Adrenal gland (tissue), 5 donors: ENCODE measurements around the gene JPH3.

Experiments
- CTCF ChIP-seq, 6 experiments: fragments of 450-650 bp in 4 of 6; fragments of 200-600 bp in 2 of 6; sonication (generic) in 1 of 6; IDR thresholded peaks; 1 replicate in 5 of 6; 2 replicates in 1 of 6; pipeline versions ENCODE4 v1.5.1 to v1.8.0; 2016 to 2021; ENCODE audit warnings: antibody characterized with exemption in 6 of 6, mild to moderate bottlenecking in 2 of 6, moderate library complexity in 1 of 6
- POLR2A ChIP-seq, 2 donors: fragments of 450-650 bp; IDR thresholded peaks; one replicate each; pipeline ENCODE4 v1.6.1; 2017; ENCODE audit warnings: antibody characterized with exemption in 2 of 2, mild to moderate bottlenecking in 2 of 2, moderate library complexity in 1 of 2
- donor health status: DM: no; HTN: no; CAD: no.

DNA sequence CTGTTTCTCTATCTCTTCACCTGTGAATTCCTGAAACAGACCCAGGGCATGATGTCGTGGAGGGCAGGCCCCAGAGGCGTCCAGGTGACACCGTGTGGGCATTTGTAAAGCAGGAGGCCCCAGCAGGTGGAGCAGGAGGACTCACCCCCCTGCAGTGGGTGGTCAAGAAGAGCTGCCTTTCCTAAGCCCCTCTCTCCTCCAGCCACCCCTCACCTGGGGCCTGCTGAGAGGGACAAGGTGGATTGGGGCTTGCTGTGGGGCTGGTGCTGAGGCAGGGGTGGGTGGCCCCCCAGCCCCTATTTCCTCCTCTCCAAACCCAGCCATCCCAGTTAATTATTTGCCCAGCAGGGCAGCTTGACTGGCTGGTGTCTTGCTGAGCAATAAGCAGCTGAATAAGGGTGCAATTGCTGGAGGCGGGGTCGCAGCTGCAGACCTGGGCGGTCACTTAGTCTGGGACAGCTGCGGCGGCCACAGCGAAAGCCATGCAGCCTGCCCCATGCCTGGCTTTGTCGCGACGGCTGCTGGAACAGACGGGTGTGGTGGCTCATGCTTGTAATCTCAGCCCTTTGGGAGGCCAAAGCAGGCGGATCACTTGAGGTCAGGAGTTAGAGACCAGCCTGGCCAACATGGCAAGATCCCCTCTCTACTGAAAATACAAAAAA is 56.4 kb downstream of the JPH3 start:
- TF ChIP-seq POLR2A (IDR thresholded peaks at IDR 0.05) (no peak), CTCF (IDR thresholded peaks at IDR 0.05) (no peak)
